NCI-H2196 treated with DMSO at 0.1 percent for 48 hours (cell line): ENCODE results near the gene IQCM.

Source experiments
- DNase-seq: peaks from one replicate; lab custom pipeline; 2025; ENCODE audit not compliant: unreplicated experiment; lab: John Stamatoyannopoulos, UW

IQCM gene

GRCh38 chr4:149815743-149816142 is at the start of gene IQCM:
Gene IQCM, minus strand, starts transcription at chr4:149815843. Its CDS starts 73,152 bp downstream, at chr4:149742691.
- DNase-seq: no peak

DNA sequence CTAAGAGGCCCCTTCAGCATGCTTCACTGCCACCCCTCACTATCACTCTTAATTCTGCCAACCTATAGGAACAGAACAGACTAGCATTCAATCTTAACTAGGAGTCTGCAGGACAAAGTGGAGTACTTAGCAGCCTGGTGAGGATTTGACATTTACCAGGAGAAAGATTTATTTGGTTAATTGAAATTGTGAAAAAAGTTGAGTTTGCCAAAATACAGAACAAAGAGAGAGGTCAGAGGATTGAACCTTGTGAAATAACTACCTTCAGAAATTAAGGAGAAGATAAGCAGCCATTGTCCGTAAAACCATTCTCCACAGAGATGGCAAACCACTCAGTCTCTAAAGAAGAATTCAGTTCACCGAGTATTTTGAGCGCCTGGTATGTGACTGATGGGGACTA is 41.8 kb upstream of the IQCM start:
- no peak for DNase-seq

DNA sequence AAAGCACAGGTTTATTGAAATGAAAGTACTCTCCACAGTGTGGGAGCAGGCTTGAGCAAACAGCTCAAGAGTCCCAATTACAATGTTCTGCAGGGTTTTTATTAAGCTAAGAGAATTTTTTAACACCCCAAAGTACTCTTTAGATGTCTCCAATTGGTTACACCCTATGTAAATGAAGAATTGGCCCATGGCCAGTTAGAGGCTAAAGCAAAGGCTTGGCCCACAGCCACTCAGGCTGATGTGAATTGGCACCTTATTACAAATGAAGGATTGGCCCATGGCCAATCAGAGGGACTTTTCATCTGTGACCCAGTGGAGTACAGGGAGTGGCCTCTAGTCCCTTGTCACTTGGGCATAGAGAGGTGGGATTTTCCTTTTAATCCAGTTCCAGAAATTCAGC is 30.1 kb upstream of the IQCM start:
- no peak for DNase-seq

GRCh38 chr4:149841686-149842085 is 26.0 kb upstream of the IQCM start:
- DNase-seq: no peak

DNA sequence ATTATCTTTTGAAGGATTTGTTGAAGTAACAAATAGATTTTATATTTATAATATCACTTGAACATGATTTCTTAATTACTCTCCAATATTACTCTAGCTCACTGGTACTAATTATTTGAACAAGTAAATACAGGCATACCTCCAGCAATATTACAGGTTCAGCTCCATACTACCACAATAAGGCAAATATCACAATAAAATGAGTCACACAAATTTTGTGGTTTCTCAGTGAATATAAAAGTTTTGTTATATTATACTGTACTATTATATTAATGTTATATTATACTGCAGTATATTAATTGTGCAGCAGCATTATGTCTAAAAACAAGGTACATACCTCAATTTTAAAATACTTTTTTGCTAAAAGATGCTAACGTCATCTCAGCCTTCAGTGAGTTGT is 22.4 kb upstream of the IQCM start:
- DNase-seq: no peak

GRCh38 chr4:149836546-149836945 is 20.9 kb upstream of the IQCM start:
- DNase-seq: no peak

DNA sequence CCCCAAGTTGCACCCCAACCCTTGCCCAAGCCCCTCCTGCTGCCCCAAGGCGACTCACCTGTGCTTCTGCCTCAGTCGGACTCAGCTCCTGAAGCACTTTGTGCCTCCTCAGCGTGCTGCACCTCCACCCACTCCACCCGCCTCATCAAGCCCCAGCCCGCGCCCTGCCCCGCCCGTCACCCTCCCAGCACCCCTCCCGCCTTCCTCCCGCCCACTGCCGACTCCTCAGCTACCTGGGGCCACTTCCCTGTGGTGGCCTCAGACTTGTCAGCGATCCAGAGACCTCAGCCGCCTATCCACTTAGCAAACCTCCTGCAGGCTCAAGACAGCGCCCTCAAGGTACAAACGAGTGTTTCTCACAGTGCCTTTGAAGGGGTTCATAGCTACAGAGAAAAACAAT is 19.6 kb upstream of the IQCM start:
- no peak for DNase-seq

DNA sequence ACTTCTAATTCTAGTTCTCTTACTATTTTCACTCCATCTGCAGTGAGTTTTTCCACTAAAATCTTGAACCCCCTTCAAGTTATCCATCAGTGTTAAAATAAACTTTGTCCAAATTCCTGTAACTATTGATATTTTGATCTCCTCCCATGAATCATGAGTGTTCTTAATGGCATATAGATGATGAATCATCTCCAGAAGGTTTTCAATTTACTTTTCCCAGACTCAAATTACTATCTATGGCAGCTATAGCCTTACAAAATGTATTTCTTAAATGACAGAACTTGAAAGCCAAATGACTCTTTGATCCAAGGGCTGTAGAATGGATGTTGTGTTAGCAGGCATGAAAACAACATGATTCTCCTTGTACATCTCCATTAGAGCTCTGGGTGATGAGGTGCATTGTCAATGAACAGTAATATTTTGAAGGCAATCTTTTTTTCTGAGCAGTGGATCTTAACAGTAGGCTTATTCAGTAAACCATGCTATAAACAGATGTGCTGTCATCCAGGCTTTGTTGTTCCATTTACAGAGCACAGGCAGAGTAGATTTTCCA is 16.1 kb upstream of the IQCM start:
- DNase-seq: no peak

DNA sequence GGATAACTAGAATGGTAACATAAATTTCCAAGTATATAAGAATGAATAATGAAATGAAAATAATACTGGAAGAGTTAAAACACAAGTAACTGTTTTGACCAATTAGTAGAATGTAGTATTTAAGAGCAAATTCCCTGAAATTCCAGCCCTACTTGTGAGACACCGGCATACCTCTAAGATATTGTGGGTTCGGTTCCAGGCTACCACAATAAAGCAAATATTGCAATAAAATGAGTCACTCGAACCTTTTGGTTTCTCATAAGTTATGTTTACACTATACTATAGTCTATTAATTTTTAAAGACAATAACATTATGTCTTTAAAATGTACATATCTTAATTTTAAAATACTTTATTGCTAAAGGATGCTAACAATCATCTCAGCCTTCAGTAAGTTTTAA is 15.2 kb upstream of the IQCM start:
- no peak for DNase-seq

DNA sequence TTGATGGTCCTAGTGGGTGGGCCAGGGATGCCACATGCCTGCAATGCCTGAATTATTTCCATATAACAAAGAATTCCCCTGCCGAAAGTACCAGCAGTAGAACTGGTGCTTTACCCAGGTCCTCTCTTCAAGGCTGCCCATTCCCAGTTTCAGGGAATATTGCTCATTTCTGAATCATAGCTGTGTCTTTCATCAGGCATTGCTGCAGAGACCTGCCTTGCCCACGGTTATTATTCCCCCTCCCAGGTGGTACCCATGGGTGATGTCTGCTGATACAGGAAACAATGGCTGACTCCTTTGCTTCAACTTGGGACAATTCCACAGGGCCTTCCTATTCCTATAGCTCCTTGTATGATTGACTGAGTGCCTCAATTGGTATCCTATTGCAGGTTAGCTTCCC is 9.7 kb upstream of the IQCM start:
- no peak for DNase-seq

GRCh38 chr4:149823769-149824221 is 8.2 kb upstream of the IQCM start:
- DNase-seq: no peak

GRCh38 chr4:149801416-149801815 is 14.2 kb downstream of the IQCM start:
- no peak for DNase-seq

DNA sequence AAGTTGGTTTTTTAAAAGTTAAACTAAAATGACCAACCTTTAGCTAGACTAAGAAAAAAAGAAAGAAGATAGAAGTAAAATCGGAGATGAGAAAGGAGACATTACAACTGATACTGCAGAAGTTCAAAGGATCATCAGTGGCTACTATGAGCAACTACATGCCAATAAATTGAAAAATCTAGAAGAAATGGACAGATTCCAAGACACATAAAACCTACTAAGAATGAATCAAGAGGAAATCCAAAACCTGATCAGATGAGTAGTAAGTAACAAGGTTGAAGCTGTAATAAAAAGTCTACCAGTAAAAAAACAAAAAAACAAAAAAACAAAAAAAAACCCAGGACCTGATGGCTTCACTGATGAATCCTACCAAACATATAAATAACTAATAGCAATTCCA is 16.1 kb downstream of the IQCM start:
- no peak for DNase-seq

DNA sequence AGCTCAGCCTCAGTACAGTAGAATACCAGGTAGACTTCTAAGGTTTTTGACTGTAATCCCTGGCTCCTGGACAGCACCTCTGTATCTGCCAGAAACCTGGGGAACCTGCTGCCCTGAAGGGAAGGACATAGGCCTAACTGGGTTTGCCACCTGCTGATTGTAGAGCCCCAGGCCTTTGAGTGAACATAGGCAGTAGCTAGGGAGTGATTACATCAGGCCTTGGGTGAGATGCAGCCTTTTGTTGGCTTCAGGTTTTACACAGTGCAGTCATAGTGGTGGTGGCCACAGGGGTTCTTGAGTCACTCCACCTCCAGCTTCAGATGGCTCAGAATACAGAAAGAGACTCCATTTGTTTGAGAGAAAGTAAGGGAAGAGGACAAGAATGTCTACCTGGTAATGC is 19.3 kb downstream of the IQCM start:
- no peak for DNase-seq

- DNase-seq: no peak
These were observed 20.4 kb downstream of the IQCM start for GRCh38 chr4:149795256-149795655.

DNA sequence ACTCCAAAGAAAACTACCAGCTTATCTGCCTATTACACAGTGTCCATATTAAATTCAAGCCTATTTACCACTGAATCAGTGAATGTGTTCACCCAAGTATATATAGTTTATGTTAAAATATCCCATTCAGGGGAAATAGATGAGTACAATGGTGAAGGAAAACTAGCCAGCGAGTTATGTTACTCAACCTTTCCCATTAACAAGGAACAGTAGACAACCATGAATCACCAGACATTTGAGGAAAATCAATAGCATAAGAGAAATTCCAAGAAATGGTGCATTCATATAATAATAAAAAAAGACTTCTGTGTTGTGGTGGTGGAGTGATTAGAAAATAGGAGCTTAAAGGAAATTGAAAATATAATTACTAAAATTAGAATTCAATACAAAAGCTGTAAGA is 21.3 kb downstream of the IQCM start:
- no peak for DNase-seq

DNA sequence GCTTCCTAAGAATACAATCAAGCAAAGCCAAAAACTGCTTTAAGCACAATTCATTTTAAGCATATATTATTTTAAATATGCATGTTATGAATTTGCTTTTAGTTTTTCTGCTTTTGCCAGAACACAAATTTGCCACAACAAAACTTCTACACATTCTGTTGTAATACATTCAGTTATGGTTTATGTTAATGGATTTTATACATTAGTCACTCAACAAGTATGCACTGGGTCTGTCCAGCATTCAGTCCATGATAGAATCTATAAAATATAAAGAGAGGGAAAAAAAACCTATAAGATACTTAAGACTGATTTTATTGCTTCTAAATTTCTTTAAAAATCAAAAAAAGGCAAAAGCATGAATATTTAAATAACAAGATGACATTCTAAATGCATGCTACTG is 22.2 kb downstream of the IQCM start:
- no peak for DNase-seq

GRCh38 chr4:149791851-149792250 is 23.8 kb downstream of the IQCM start:
- no peak for DNase-seq

- DNase-seq: no peak
These were observed 25.3 kb downstream of the IQCM start for GRCh38 chr4:149790172-149790907.

DNA sequence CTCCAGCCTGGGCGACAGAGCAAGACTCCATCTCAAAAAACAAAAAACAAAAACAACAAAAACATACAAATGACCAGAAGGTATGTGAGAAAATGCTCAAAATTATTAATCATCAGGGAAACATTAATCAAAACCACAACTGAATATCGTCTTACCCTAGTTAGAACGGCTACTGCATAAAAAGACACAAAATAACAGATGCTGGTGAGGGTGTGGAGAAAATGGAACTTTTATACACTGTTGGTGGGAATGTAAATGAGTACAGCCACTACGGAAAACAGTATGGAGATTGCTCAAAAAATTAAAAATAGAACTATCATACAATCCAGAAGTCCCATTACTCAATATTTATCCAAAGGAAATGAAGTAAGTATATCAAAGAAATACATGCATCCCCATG is 27.3 kb downstream of the IQCM start:
- no peak for DNase-seq

- DNase-seq: no peak
These were observed 29.8 kb downstream of the IQCM start for GRCh38 chr4:149785696-149786431.

DNA sequence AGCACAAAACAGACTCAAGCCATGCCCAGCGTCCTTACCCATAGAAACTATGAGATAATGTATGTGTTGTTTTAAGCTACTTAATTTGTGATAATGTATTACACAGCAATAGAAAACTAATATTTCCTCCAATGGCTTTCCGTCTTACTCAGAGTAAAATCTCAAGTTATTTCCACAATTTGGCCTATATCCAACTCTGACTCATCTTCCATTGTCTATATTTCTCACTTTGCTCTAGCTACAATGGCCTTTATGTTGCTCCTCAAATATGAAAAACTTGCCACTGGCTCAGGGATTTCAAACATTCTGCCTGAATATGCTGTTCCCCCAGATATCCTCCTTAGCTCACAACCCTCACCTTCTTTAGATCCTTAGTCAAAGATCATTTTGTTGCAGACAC is 31.6 kb downstream of the IQCM start:
- DNase-seq: no peak
